Loucy (cell line): ENCODE data around the gene TFPT.

Experiments used
- H2AFZ ChIP-seq: fragments of 200-600 bp; sonication (generic); 2 replicates; pipeline ENCODE4 v1.6.0; 2016; ENCODE audit warnings: antibody characterized with exemption, mild to moderate bottlenecking, low read length, moderate library complexity
- H3F3A ChIP-seq: fragments of 200-600 bp; 2 replicates; pipeline ENCODE4 v1.6.0; 2016; ENCODE audit warnings: antibody characterized with exemption, low read depth, mild to moderate bottlenecking
- H3K27me3 ChIP-seq: fragments of 200-600 bp; sonication (generic); 2 replicates; pipeline ENCODE4 v1.6.1; 2014; ENCODE audit warnings: low read length, mild to moderate bottlenecking; ENCODE audit not compliant: insufficient read depth, poor library complexity, severe bottlenecking
- H3K36me3 ChIP-seq: fragments of 200-600 bp; sonication (generic); 2 replicates; pipeline ENCODE4 v1.6.1; 2016; ENCODE audit warnings: low read length; ENCODE audit not compliant: insufficient read depth
- H3K4me1 ChIP-seq: fragments of 200-600 bp; sonication (generic); 2 replicates; pipeline ENCODE4 v1.5.1; 2014; ENCODE audit warnings: low read length, mild to moderate bottlenecking; ENCODE audit not compliant: insufficient read depth, poor library complexity, severe bottlenecking
- H3K4me2 ChIP-seq: fragments of 200-600 bp; sonication (generic); 2 replicates; pipeline ENCODE4 v1.6.0; 2014; ENCODE audit warnings: antibody characterized with exemption, low read length, low read depth, mild to moderate bottlenecking; ENCODE audit not compliant: poor library complexity, severe bottlenecking
- H3K4me3 ChIP-seq: fragments of 200-600 bp; sonication (generic); 2 replicates; pipeline ENCODE4 v1.5.1; 2014; ENCODE audit warnings: low read length, mild to moderate bottlenecking, mixed read lengths; ENCODE audit not compliant: poor library complexity, severe bottlenecking
- H3K79me2 ChIP-seq: fragments of 200-600 bp; sonication (generic); 2 replicates; pipeline ENCODE4 v1.6.1; 2014; ENCODE audit warnings: low read length; ENCODE audit not compliant: insufficient read depth
- H3K9ac ChIP-seq: fragments of 200-600 bp; sonication (generic); 2 replicates; pipeline ENCODE4 v1.6.0; 2014; ENCODE audit warnings: mild to moderate bottlenecking, low read depth, low read length, moderate library complexity; ENCODE audit not compliant: poor library complexity, severe bottlenecking
- H3K9me2 ChIP-seq: fragments of 200-600 bp; sonication (generic); replicated peaks from 2 replicates; pipeline ENCODE4 v1.6.1; 2016; ENCODE audit warnings: low read depth, low read length, mixed read lengths
- H3K9me3 ChIP-seq: fragments of 200-600 bp; sonication (generic); 2 replicates; pipeline ENCODE4 v1.6.1; 2014; ENCODE audit warnings: mild to moderate bottlenecking, antibody characterized with exemption, low read length, low read depth; ENCODE audit not compliant: insufficient read depth
- H4K20me1 ChIP-seq: fragments of 200-600 bp; sonication (generic); 2 replicates; pipeline ENCODE4 v1.6.0; 2014; ENCODE audit warnings: antibody characterized with exemption, low read length, mild to moderate bottlenecking; ENCODE audit not compliant: insufficient read depth, poor library complexity, severe bottlenecking
- CTCF ChIP-seq: fragments of 200-600 bp; sonication (generic); conservative IDR thresholded peaks from 2 replicates; pipeline ENCODE4 v1.5.1; 2014; ENCODE audit warnings: mild to moderate bottlenecking, antibody characterized with exemption, low read length
- EZH2phosphoT487 ChIP-seq: fragments of 200-600 bp; IDR thresholded peaks from 2 replicates; pipeline ENCODE4 v1.6.1; 2018; ENCODE audit warnings: antibody characterized with exemption, mild to moderate bottlenecking, moderate library complexity, borderline replicate concordance

The TFPT gene

GRCh38 chr19:54108496-54108895 is 7.0 kb downstream of the TFPT start:
- Histone ChIP-seq H3F3A (no peaks in the 10 kb centered on the region), H3K4me1 (peaks cover 1% of the 10 kb centered on the region), H3K36me3 (peaks cover 42% of the 10 kb centered on the region; the same call in 1 of the 2 replicates), H3K9ac (no peak overlapping the region), H3K9me2 (no peaks in the 10 kb centered on the region), H3K4me2 (no peak overlapping the region), H4K20me1 (peaks cover 4% of the 10 kb centered on the region), H3K27me3 (no peaks in the 10 kb centered on the region), H3K79me2 (peaks cover 36% of the 10 kb centered on the region), H3K4me3 (no peak overlapping the region), H2AFZ (no peak overlapping the region), H3K9me3 (no peaks in the 10 kb centered on the region)
- no peak for TF ChIP-seq CTCF
- TF ChIP-seq EZH2phosphoT487 = no peak

- Histone ChIP-seq H4K20me1 (peaks cover 4% of the 10 kb centered on the region), H3K9ac (no peak overlapping the region), H3K79me2 (peaks cover 36% of the 10 kb centered on the region), H3F3A (no peaks in the 10 kb centered on the region), H3K4me2 (no peak overlapping the region), H2AFZ (no peak overlapping the region), H3K27me3 (no peaks in the 10 kb centered on the region), H3K36me3 (peaks cover 42% of the 10 kb centered on the region; the same call in 1 of the 2 replicates), H3K9me2 (no peaks in the 10 kb centered on the region), H3K4me3 (no peak overlapping the region), H3K4me1 (peaks cover 5% of the 10 kb centered on the region), H3K9me3 (no peaks in the 10 kb centered on the region)
- no peak for TF ChIP-seq CTCF
- TF ChIP-seq EZH2phosphoT487 = no peak
Measured at GRCh38 chr19:54107876-54108490, 7.5 kb downstream of the TFPT start.

GRCh38 chr19:54106716-54107115 is 8.7 kb downstream of the TFPT start:
- TF ChIP-seq EZH2phosphoT487 (no peak), CTCF (no peak)
- H4K20me1 ChIP-seq = peaks cover 4% of the 10 kb centered on the region
- H3K4me3 ChIP-seq = no peak overlapping the region
- no peaks in the 10 kb centered on the region for H3F3A ChIP-seq
- no peaks in the 10 kb centered on the region for H3K9me2 ChIP-seq
- H3K9me3 ChIP-seq = no peaks in the 10 kb centered on the region
- peaks cover 42% of the 10 kb centered on the region; the same call in 1 of the 2 replicates for H3K36me3 ChIP-seq
- H3K9ac ChIP-seq = no peak overlapping the region
- H3K27me3 ChIP-seq = no peaks in the 10 kb centered on the region
- no peak overlapping the region for H3K4me2 ChIP-seq
- peaks cover 34% of the 10 kb centered on the region for H3K79me2 ChIP-seq
- peaks cover 8% of the 10 kb centered on the region for H3K4me1 ChIP-seq
- H2AFZ ChIP-seq = no peak overlapping the region
